ENCODE data around the gene BRSK2.

Gene BRSK2

GRCh38 chr11:1461826-1462697 is 72.3 kb downstream of the BRSK2 start:
- DNase-seq (ENCODE audit: low read depth in 4 of 4, low spot score in 1 of 4) = no peak

- DNase-seq (ENCODE audit: low read depth in 4 of 4, low spot score in 1 of 4) = no peak
These were observed 72.9 kb downstream of the BRSK2 start for GRCh38 chr11:1462698-1462975.

GRCh38 chr11:1463056-1463455 is 73.3 kb downstream of the BRSK2 start:
- DNase-seq (ENCODE audit: low read depth in 4 of 4, low spot score in 1 of 4) = no peak

GRCh38 chr11:1466784-1467183 is 77.0 kb downstream of the BRSK2 start:
- no peak for DNase-seq (ENCODE audit: low read depth in 4 of 4, low spot score in 1 of 4)

GRCh38 chr11:1467270-1467669 is 77.5 kb downstream of the BRSK2 start:
- DNase-seq (ENCODE audit: low read depth in 4 of 4, low spot score in 1 of 4) = no peak

- no peak for DNase-seq (ENCODE audit: low read depth in 4 of 4, low spot score in 1 of 4)
These were observed 78.3 kb downstream of the BRSK2 start for GRCh38 chr11:1468002-1468401.

- no peak for DNase-seq (ENCODE audit: low read depth in 4 of 4, low spot score in 1 of 4)
These were observed 78.8 kb downstream of the BRSK2 start for GRCh38 chr11:1468473-1469066.

GRCh38 chr11:1469287-1469910 is 79.7 kb downstream of the BRSK2 start:
- DNase-seq (ENCODE audit: low read depth in 4 of 4, low spot score in 1 of 4) = no peak

GRCh38 chr11:1469911-1470680 is 80.4 kb downstream of the BRSK2 start:
- no peak for DNase-seq (ENCODE audit: low read depth in 4 of 4, low spot score in 1 of 4)

GRCh38 chr11:1470681-1471611 is 81.2 kb downstream of the BRSK2 start:
- DNase-seq (ENCODE audit: low read depth in 4 of 4, low spot score in 1 of 4) = no peak

- no peak for DNase-seq (ENCODE audit: low read depth in 4 of 4, low spot score in 1 of 4)
These were observed 82.0 kb downstream of the BRSK2 start for GRCh38 chr11:1471736-1472135.

GRCh38 chr11:1472180-1473005 is 82.7 kb downstream of the BRSK2 start:
- DNase-seq (ENCODE audit: low read depth in 4 of 4, low spot score in 1 of 4) = no peak

- no peak for DNase-seq (ENCODE audit: low read depth in 4 of 4, low spot score in 1 of 4)
These were observed 83.4 kb downstream of the BRSK2 start for GRCh38 chr11:1473011-1473628.

- no peak for DNase-seq (ENCODE audit: low read depth in 4 of 4, low spot score in 1 of 4)
These were observed 84.1 kb downstream of the BRSK2 start for GRCh38 chr11:1473786-1474185.

- DNase-seq (ENCODE audit: low read depth in 4 of 4, low spot score in 1 of 4) = no peak
These were observed 86.1 kb downstream of the BRSK2 start for GRCh38 chr11:1475841-1476240.

- DNase-seq (ENCODE audit: low read depth in 4 of 4, low spot score in 1 of 4) = no peak
These were observed 87.4 kb downstream of the BRSK2 start for GRCh38 chr11:1476940-1477736.

- no peak for DNase-seq (ENCODE audit: low read depth in 4 of 4, low spot score in 1 of 4)
These were observed 88.3 kb downstream of the BRSK2 start for GRCh38 chr11:1478011-1478410.

- no peak for DNase-seq (ENCODE audit: low read depth in 4 of 4, low spot score in 1 of 4)
These were observed 88.8 kb downstream of the BRSK2 start for GRCh38 chr11:1478544-1478943.

Measured in stimulated activated CD4-positive, alpha-beta T cell treated with anti-CD3 and anti-CD28 coated beads, Interleukin-1b, Interleukin-23, amount 100 ng/mL, for 24 hours (primary cell).